Keratinocyte (primary cell): Measurements from ENCODE around the gene KLHL34. TPM values are rescaled to one million over a fixed set of nuclear protein-coding genes. Genes with fewer than 3 reads are reported as not detected.

Experiments
- DNase-seq: peaks from one replicate; pipeline ENCODE4 v3.0.0-alpha.2; 2011; ENCODE audit warnings: low read depth, missing footprints, low spot score
- FAIRE-seq: peaks from 2 replicates; lab custom pipeline; 2011; peaks lifted over from hg19 to GRCh38; lab: Jason Lieb, UNC
- H2AFZ ChIP-seq: 2 replicates; pipeline ENCODE4 v1.6.0; 2012; ENCODE audit warnings: low read length, control low read depth, inconsistent platforms; ENCODE audit not compliant: control insufficient read depth
- H3K27ac ChIP-seq: 2 replicates; pipeline ENCODE4 v1.5.1; 2011; ENCODE audit warnings: low read length; ENCODE audit not compliant: control insufficient read depth, insufficient read depth
- H3K27me3 ChIP-seq: 3 replicates; pipeline ENCODE4 v1.6.0; 2011; ENCODE audit warnings: low read length; ENCODE audit not compliant: control insufficient read depth, insufficient read depth; ENCODE audit errors: extremely low read depth
- H3K36me3 ChIP-seq, 2 experiments: 2 replicates in 1 of 2; 3 replicates in 1 of 2; pipeline ENCODE4 v1.5.1; 2011; ENCODE audit warnings: low read length in 2 of 2, mild to moderate bottlenecking in 1 of 2; ENCODE audit not compliant: control insufficient read depth in 2 of 2, insufficient read depth in 2 of 2; ENCODE audit errors: extremely low read depth in 1 of 2
- H3K4me1 ChIP-seq: 3 replicates; pipeline ENCODE4 v1.5.1; 2011; ENCODE audit warnings: low read length; ENCODE audit not compliant: control insufficient read depth, insufficient read depth; ENCODE audit errors: extremely low read depth
- H3K4me2 ChIP-seq: 3 replicates; pipeline ENCODE4 v1.6.0; 2011; ENCODE audit warnings: low read depth, low read length; ENCODE audit not compliant: control insufficient read depth, insufficient read depth; ENCODE audit errors: extremely low read depth
- H3K4me3 ChIP-seq, 3 experiments: fragments of 200-600 bp in 1 of 3; sonication (generic) in 1 of 3; 2 replicates in 2 of 3; 3 replicates in 1 of 3; pipeline ENCODE4 v1.5.1; 2011 to 2016; ENCODE audit warnings: low read length in 3 of 3, mild to moderate bottlenecking in 3 of 3, control low read depth in 2 of 3, inconsistent platforms in 1 of 3, low read depth in 1 of 3, mixed read lengths in 1 of 3, mixed run types in 1 of 3, moderate library complexity in 1 of 3; ENCODE audit not compliant: control insufficient read depth in 2 of 3, insufficient read depth in 2 of 3; ENCODE audit errors: extremely low read depth in 1 of 3
- H3K79me2 ChIP-seq: 2 replicates; pipeline ENCODE4 v1.6.0; 2012; ENCODE audit warnings: low read length; ENCODE audit not compliant: control insufficient read depth, insufficient read depth
- H3K9ac ChIP-seq: 3 replicates; pipeline ENCODE4 v1.6.0; 2011; ENCODE audit warnings: low read length; ENCODE audit not compliant: control insufficient read depth, insufficient read depth; ENCODE audit errors: extremely low read depth
- H3K9me1 ChIP-seq: 3 replicates; pipeline ENCODE4 v1.6.0; 2011; ENCODE audit warnings: low read length; ENCODE audit not compliant: control insufficient read depth, insufficient read depth; ENCODE audit errors: extremely low read depth
- H3K9me3 ChIP-seq: 2 replicates; pipeline ENCODE4 v1.5.1; 2012; ENCODE audit warnings: low read depth, low read length; ENCODE audit not compliant: control insufficient read depth
- H4K20me1 ChIP-seq: 3 replicates; pipeline ENCODE4 v1.6.0; 2011; ENCODE audit warnings: low read length; ENCODE audit not compliant: control insufficient read depth, insufficient read depth; ENCODE audit errors: extremely low read depth
- CTCF ChIP-seq, 3 experiments: IDR thresholded peaks in 1 of 3; conservative IDR thresholded peaks in 1 of 3; optimal IDR thresholded peaks in 1 of 3; 2 replicates in 2 of 3; 3 replicates in 1 of 3; pipeline versions ENCODE3 to v1.5.1; 2011; ENCODE audit warnings: low read length in 3 of 3, mild to moderate bottlenecking in 3 of 3, moderate library complexity in 2 of 3, control low read depth in 1 of 3, inconsistent platforms in 1 of 3; ENCODE audit not compliant: insufficient read depth in 2 of 3; ENCODE audit errors: extremely low read depth in 1 of 3
- EZH2 ChIP-seq: IDR thresholded peaks from one replicate; pipeline ENCODE4 v1.6.1; 2012; ENCODE audit warnings: inconsistent platforms, mild to moderate bottlenecking, low read length, moderate library complexity
- dilution Hi-C: fragments of 300-500 bp; cut with MboI; formaldehyde crosslinking; loops from one replicate; pipeline ENCODE4 v1.7.0; 2020; ENCODE audit warnings: low sequenced_read_pairs; ENCODE audit not compliant: extremely low pct_ligation_motif_present
- polyA plus RNA-seq, 5 experiments: library from polyadenylated mRNA; depleted of rRNA in 3 of 5; stranded (reverse) in 3 of 5; stranded (forward) in 1 of 5; unstranded in 1 of 5; fragments of >200 nt; gene quantifications; 1 replicate in 1 of 5; 2 replicates in 3 of 5; 3 replicates in 1 of 5; pipeline versions ENCODE4 v1.2.1 to v1.2.3, GENCODE V29; 2011 to 2012; ENCODE audit warnings: missing spikeins in 2 of 5, low read depth in 1 of 5, low replicate concordance in 1 of 5

The KLHL34 gene
- polyA plus RNA-seq, 1 donor (not counting 4 experiments of a cell fraction or from before 2014, with no cell fraction given) = not detected

GRCh38 chrX:21610168-21610567 lies 48.0 kb downstream of the KLHL34 start:
- no peaks in the 10 kb centered on the region for H3K9me3 ChIP-seq
- H2AFZ ChIP-seq = no peak overlapping the region
- H3K36me3 ChIP-seq = no peaks in the 10 kb centered on the region
- no peak for TF ChIP-seq CTCF (optimal IDR thresholded peaks at IDR 0.05 in 1 of 3, IDR thresholded peaks at IDR 0.05 in 1 of 3, conservative IDR thresholded peaks at IDR 0.05 in 1 of 3; ENCODE audit: extremely low read depth in 1 of 3, insufficient read depth in 2 of 3, low read length in 3 of 3)
- no peak for TF ChIP-seq EZH2
- H4K20me1 ChIP-seq = no peaks in the 10 kb centered on the region
- H3K4me1 ChIP-seq = no peaks in the 10 kb centered on the region
- H3K9me1 ChIP-seq = no peaks in the 10 kb centered on the region
- DNase-seq (no peak), FAIRE-seq (no peak)
- no peak overlapping the region for H3K9ac ChIP-seq
- no peaks in the 10 kb centered on the region for H3K27me3 ChIP-seq
- H3K27ac ChIP-seq = no peak overlapping the region
- no peak overlapping the region for H3K4me2 ChIP-seq
- H3K79me2 ChIP-seq = no peaks in the 10 kb centered on the region
- dilution Hi-C loops = no loop called here
- no peak overlapping the region for H3K4me3 ChIP-seq

- Histone ChIP-seq H3K79me2 (no peaks in the 10 kb centered on the region), H3K9me1 (no peaks in the 10 kb centered on the region), H3K27ac (no peak overlapping the region), H4K20me1 (no peaks in the 10 kb centered on the region), H3K4me3 (no peak overlapping the region), H3K27me3 (no peaks in the 10 kb centered on the region), H3K9me3 (no peaks in the 10 kb centered on the region), H3K9ac (no peak overlapping the region), H2AFZ (no peak overlapping the region), H3K4me1 (no peaks in the 10 kb centered on the region), H3K4me2 (no peak overlapping the region), H3K36me3 (no peaks in the 10 kb centered on the region)
- TF ChIP-seq CTCF (optimal IDR thresholded peaks at IDR 0.05 in 1 of 3, IDR thresholded peaks at IDR 0.05 in 1 of 3, conservative IDR thresholded peaks at IDR 0.05 in 1 of 3; ENCODE audit: extremely low read depth in 1 of 3, insufficient read depth in 2 of 3, low read length in 3 of 3) = no peak
- no peak for TF ChIP-seq EZH2
- FAIRE-seq (no peak), DNase-seq (no peak)
- dilution Hi-C loops = no loop called here
These were observed 52.1 kb downstream of the KLHL34 start for GRCh38 chrX:21606002-21606401.

Other genes with a start within 250 kb of the KLHL34 start
- gene SMPX, start 99.8 kb upstream of the KLHL34 start, polyA plus RNA-seq = not detected in 3 replicates
- gene MBTPS2, start 181.3 kb upstream of the KLHL34 start, polyA plus RNA-seq = 10.8 to 15.7 TPM (median 11.3 TPM) in 3 replicates
- 0.86 to 1.2 TPM (median 0.95 TPM) in 3 replicates for gene YY2, start 197.7 kb upstream of the KLHL34 start, polyA plus RNA-seq